ENCODE results near the gene MECR.

The MECR gene

GRCh38 chr1:29230553-29231378 is at the start of gene MECR:
TSS of gene MECR (minus strand) at chr1:29230934. CDS start at chr1:29230906, 28 bp downstream.
- peak; percentile 66 for DNase-seq (ENCODE audit: low read depth, low spot score)
- Histone ChIP-seq H3K9me3 (ENCODE audit: low read depth, low read length) (no peaks in the 10 kb centered on the region), H3K27ac (peak within 1 kb of the TSS; percentile 12; the same call in 1 of the 2 replicates), H3K4me3 (peak within 1 kb of the TSS; percentile 88), H3K36me3 (ENCODE audit: insufficient read depth, low read length) (no peaks in the 10 kb centered on the region), H3K9ac (ENCODE audit: insufficient read length) (peak within 1 kb of the TSS; percentile 90)
- peak; percentile 79 for TF ChIP-seq FOXP2 (optimal IDR thresholded peaks at IDR 0.05; ENCODE audit: control extremely low read depth, extremely low read length, insufficient read depth)
- TF ChIP-seq POLR2AphosphoS5 (IDR thresholded peaks at IDR 0.05; ENCODE audit: borderline replicate concordance, low read depth, low read length): peak; percentile 96
- TF ChIP-seq EZH2 (IDR thresholded peaks at IDR 0.05): no peak

- no peak overlapping the region for H3K9ac ChIP-seq (ENCODE audit: insufficient read length)
- no peaks in the 10 kb centered on the region for H3K36me3 ChIP-seq (ENCODE audit: insufficient read depth, low read length)
- no peak overlapping the region for H3K27ac ChIP-seq
- no peaks in the 10 kb centered on the region for H3K9me3 ChIP-seq (ENCODE audit: low read depth, low read length)
- no peak for TF ChIP-seq EZH2 (IDR thresholded peaks at IDR 0.05)
- TF ChIP-seq POLR2AphosphoS5 (IDR thresholded peaks at IDR 0.05; ENCODE audit: borderline replicate concordance, low read depth, low read length): no peak
- TF ChIP-seq FOXP2 (optimal IDR thresholded peaks at IDR 0.05; ENCODE audit: control extremely low read depth, extremely low read length, insufficient read depth): no peak
- DNase-seq (ENCODE audit: low read depth, low spot score): no peak
- no peak overlapping the region for H3K4me3 ChIP-seq
These were observed 49.2 kb upstream of the MECR start for GRCh38 chr1:29279951-29280391.

- Histone ChIP-seq H3K9me3 (ENCODE audit: low read depth, low read length) (no peaks in the 10 kb centered on the region), H3K36me3 (ENCODE audit: insufficient read depth, low read length) (no peaks in the 10 kb centered on the region), H3K9ac (ENCODE audit: insufficient read length) (no peak overlapping the region), H3K27ac (no peak overlapping the region), H3K4me3 (no peak overlapping the region)
- no peak for TF ChIP-seq FOXP2 (optimal IDR thresholded peaks at IDR 0.05; ENCODE audit: control extremely low read depth, extremely low read length, insufficient read depth)
- TF ChIP-seq POLR2AphosphoS5 (IDR thresholded peaks at IDR 0.05; ENCODE audit: borderline replicate concordance, low read depth, low read length): no peak
- no peak for TF ChIP-seq EZH2 (IDR thresholded peaks at IDR 0.05)
- DNase-seq (ENCODE audit: low read depth, low spot score): no peak
These were observed 48.7 kb upstream of the MECR start for GRCh38 chr1:29279406-29279805.

- no peaks in the 10 kb centered on the region for H3K9me3 ChIP-seq (ENCODE audit: low read depth, low read length)
- no peak overlapping the region for H3K27ac ChIP-seq
- no peak overlapping the region for H3K4me3 ChIP-seq
- TF ChIP-seq POLR2AphosphoS5 (IDR thresholded peaks at IDR 0.05; ENCODE audit: borderline replicate concordance, low read depth, low read length) (no peak), EZH2 (IDR thresholded peaks at IDR 0.05) (no peak), FOXP2 (optimal IDR thresholded peaks at IDR 0.05; ENCODE audit: control extremely low read depth, extremely low read length, insufficient read depth) (no peak)
- DNase-seq (ENCODE audit: low read depth, low spot score): no peak
- H3K9ac ChIP-seq (ENCODE audit: insufficient read length): no peak overlapping the region
- no peaks in the 10 kb centered on the region for H3K36me3 ChIP-seq (ENCODE audit: insufficient read depth, low read length)
These were observed 47.4 kb upstream of the MECR start for GRCh38 chr1:29278124-29278523.

GRCh38 chr1:29275435-29275834 is 44.7 kb upstream of the MECR start:
- TF ChIP-seq POLR2AphosphoS5 (IDR thresholded peaks at IDR 0.05; ENCODE audit: borderline replicate concordance, low read depth, low read length) (no peak), EZH2 (IDR thresholded peaks at IDR 0.05) (no peak), FOXP2 (optimal IDR thresholded peaks at IDR 0.05; ENCODE audit: control extremely low read depth, extremely low read length, insufficient read depth) (no peak)
- H3K36me3 ChIP-seq (ENCODE audit: insufficient read depth, low read length): no peaks in the 10 kb centered on the region
- H3K9ac ChIP-seq (ENCODE audit: insufficient read length): no peak overlapping the region
- no peak overlapping the region for H3K27ac ChIP-seq
- H3K4me3 ChIP-seq: no peak overlapping the region
- no peak for DNase-seq (ENCODE audit: low read depth, low spot score)
- H3K9me3 ChIP-seq (ENCODE audit: low read depth, low read length): no peaks in the 10 kb centered on the region

- Histone ChIP-seq H3K36me3 (ENCODE audit: insufficient read depth, low read length) (no peaks in the 10 kb centered on the region), H3K4me3 (no peak overlapping the region)
These were observed 41.6 kb upstream of the MECR start for GRCh38 chr1:29272147-29272907.

GRCh38 chr1:29271724-29272123 is 41.0 kb upstream of the MECR start:
- Histone ChIP-seq H3K9me3 (ENCODE audit: low read depth, low read length) (no peaks in the 10 kb centered on the region), H3K4me3 (peak overlapping the region; percentile 50; the same call in 1 of the 2 replicates), H3K27ac (no peak overlapping the region), H3K9ac (ENCODE audit: insufficient read length) (no peak overlapping the region), H3K36me3 (ENCODE audit: insufficient read depth, low read length) (no peaks in the 10 kb centered on the region)
- no peak for DNase-seq (ENCODE audit: low read depth, low spot score)
- TF ChIP-seq EZH2 (IDR thresholded peaks at IDR 0.05): no peak
- no peak for TF ChIP-seq POLR2AphosphoS5 (IDR thresholded peaks at IDR 0.05; ENCODE audit: borderline replicate concordance, low read depth, low read length)

More at GRCh38 chr1:29272147-29272907, 41.6 kb upstream of the MECR start:
- no peak overlapping the region for H3K27ac ChIP-seq
- H3K9me3 ChIP-seq (ENCODE audit: low read depth, low read length): no peaks in the 10 kb centered on the region
- no peak for TF ChIP-seq EZH2 (IDR thresholded peaks at IDR 0.05)
- TF ChIP-seq FOXP2 (optimal IDR thresholded peaks at IDR 0.05; ENCODE audit: control extremely low read depth, extremely low read length, insufficient read depth): no peak
- no peak for TF ChIP-seq POLR2AphosphoS5 (IDR thresholded peaks at IDR 0.05; ENCODE audit: borderline replicate concordance, low read depth, low read length)
- no peak overlapping the region for H3K9ac ChIP-seq (ENCODE audit: insufficient read length)
- DNase-seq (ENCODE audit: low read depth, low spot score): no peak

- no peak overlapping the region for H3K4me3 ChIP-seq
- DNase-seq (ENCODE audit: low read depth, low spot score): no peak
- no peak overlapping the region for H3K9ac ChIP-seq (ENCODE audit: insufficient read length)
- TF ChIP-seq POLR2AphosphoS5 (IDR thresholded peaks at IDR 0.05; ENCODE audit: borderline replicate concordance, low read depth, low read length) (no peak), EZH2 (IDR thresholded peaks at IDR 0.05) (no peak), FOXP2 (optimal IDR thresholded peaks at IDR 0.05; ENCODE audit: control extremely low read depth, extremely low read length, insufficient read depth) (no peak)
- H3K9me3 ChIP-seq (ENCODE audit: low read depth, low read length): no peaks in the 10 kb centered on the region
- H3K36me3 ChIP-seq (ENCODE audit: insufficient read depth, low read length): no peaks in the 10 kb centered on the region
- H3K27ac ChIP-seq: no peak overlapping the region
These were observed 40.3 kb upstream of the MECR start for GRCh38 chr1:29270929-29271521.

Measured in SK-N-MC (cell line).